Measurements from ENCODE around the gene CMTM4. TPM values are rescaled to one million over a fixed set of nuclear protein-coding genes. Genes with fewer than 3 reads are reported as not detected.

The CMTM4 gene
- total RNA-seq, 1 experiment from 2014 or later, result 77.8 TPM

DNA sequence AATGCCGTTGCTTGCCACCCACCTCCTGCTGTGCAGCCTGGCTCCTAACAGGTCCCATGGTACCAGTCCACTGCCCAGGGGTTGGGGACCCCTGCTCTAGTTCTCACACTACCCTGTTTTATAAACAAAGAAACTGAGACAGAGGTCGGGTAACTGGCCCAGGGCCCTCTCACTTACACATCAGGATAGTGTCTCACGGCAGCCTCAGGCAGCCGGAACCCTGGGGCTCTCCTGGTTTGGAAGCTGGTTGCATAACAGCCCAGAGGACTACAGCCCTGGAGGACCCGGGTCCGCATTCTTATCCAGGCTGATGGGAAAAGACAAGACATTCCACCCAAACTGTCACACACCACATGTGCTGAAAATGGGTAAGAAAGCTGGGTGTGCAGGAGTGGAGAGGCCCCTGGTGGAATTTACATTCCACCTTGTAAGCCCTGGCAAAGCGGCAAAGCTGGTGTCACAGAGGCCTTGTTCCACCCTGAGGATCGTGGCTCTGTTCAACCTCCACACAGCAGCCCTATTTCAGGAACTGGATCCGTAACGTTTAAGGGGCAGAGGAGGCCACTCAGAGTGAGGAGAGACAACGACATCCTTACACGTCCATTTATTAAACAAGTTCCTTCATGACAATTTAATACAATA lies 82.3 kb downstream of the CMTM4 start:
- no peak overlapping the region for H3K9ac ChIP-seq (ENCODE audit: low read length)
- H3K4me1 ChIP-seq (ENCODE audit: control insufficient read depth in 1 of 2, insufficient read depth in 2 of 2, low read length in 2 of 2), result peaks cover 23% of the 10 kb centered on the region in 2 experiments
- intact Hi-C loops (cut with micrococcal nuclease), result no loop called here
- ATAC-seq, result no peak
- H3K79me2 ChIP-seq (ENCODE audit: insufficient read depth, low read length), result no peaks in the 10 kb centered on the region
- CTCF ChIA-PET, result no interaction called here
- TF ChIP-seq ELF1 (IDR thresholded peaks at IDR 0.05; ENCODE audit: borderline replicate concordance, low read depth) (no peak), ZNF274 (IDR thresholded peaks at IDR 0.05; ENCODE audit: low read depth, low read length) (no peak), SIN3A (IDR thresholded peaks at IDR 0.05; ENCODE audit: low read depth) (no peak), CTCF (IDR thresholded peaks at IDR 0.05 in 2 of 3, conservative IDR thresholded peaks at IDR 0.05 in 1 of 3; ENCODE audit: borderline replicate concordance in 1 of 3, insufficient read depth in 1 of 3, low read depth in 2 of 3, low read length in 2 of 3) (no peak), ZFX (IDR thresholded peaks at IDR 0.05) (no peak), JUND (IDR thresholded peaks at IDR 0.05) (no peak), ZBTB33 (IDR thresholded peaks at IDR 0.05; ENCODE audit: extremely low read depth, insufficient replicate concordance, low read length) (no peak), SP1 (IDR thresholded peaks at IDR 0.05; ENCODE audit: low read depth) (no peak)
- H2AFZ ChIP-seq (ENCODE audit: low read depth, low read length, poor library complexity, severe bottlenecking), result no peak overlapping the region
- H3K36me3 ChIP-seq (ENCODE audit: control insufficient read depth in 1 of 2, insufficient read depth in 2 of 2, low read length in 2 of 2), result peaks cover 18 to 23% of the 10 kb centered on the region in 2 experiments; a peak in 3 of 4 replicates
- H3K27me3 ChIP-seq (ENCODE audit: insufficient read depth, low read length), result no peaks in the 10 kb centered on the region
- H3K27ac ChIP-seq (ENCODE audit: low read depth, low read length), result no peak overlapping the region
- H3K4me3 ChIP-seq (replicated peaks in 1 of 2; ENCODE audit: low read depth in 1 of 2, low read length in 2 of 2), result no peak overlapping the region
- H4K20me1 ChIP-seq (ENCODE audit: insufficient read depth), result no peaks in the 10 kb centered on the region
- DNase-seq (ENCODE audit: low read depth, low spot score), result no peak
- H3K9me2 ChIP-seq (ENCODE audit: insufficient read depth), result no peaks in the 10 kb centered on the region
- no peaks in the 10 kb centered on the region for H3K9me3 ChIP-seq (ENCODE audit: control insufficient read depth in 1 of 2, insufficient read depth in 1 of 2, low read depth in 1 of 2, low read length in 2 of 2)
- POLR2A ChIA-PET, result no interaction called here
- RAD21 ChIA-PET (ENCODE audit: low non-redundant PET in 1 of 2, low total read pairs in 2 of 2, uncharacterized antibody in 2 of 2, unreplicated experiment in 2 of 2), result interaction anchor here in 1 of 2 experiments (1.0 kb wide), 1 partner anchor 208 kb away, joined by 3 read pairs; no protein-coding TSS in a partner anchor
- no peak overlapping the region for H3K4me2 ChIP-seq (ENCODE audit: low read length)
- BruUV-seq (replicated peaks), result no TSS peak

All from HCT116 (cell line).